Caco-2 (cell line): ENCODE results near the gene NTNG2. TPM values are rescaled to one million over a fixed set of nuclear protein-coding genes. Genes with fewer than 3 reads are reported as not detected.

ENCODE experiments used
- Bru-seq: library from RNA; stranded (reverse); fragments of 400-500 nt; gene quantifications from one replicate; lab custom pipeline; 2021; lab: Mats Ljungman, UMichigan
- BruChase-seq, 2 experiments: library from RNA; stranded (reverse); fragments of 400-500 nt; gene quantifications; one replicate each; lab custom pipeline; 2021; lab: Mats Ljungman, UMichigan
- BruUV-seq: library from RNA; stranded (reverse); fragments of 400-500 nt; replicated peaks from 2 replicates; lab custom pipeline; 2021; lab: Mats Ljungman, UMichigan
- CTCF ChIA-PET: fragments of 300-600 bp; sonication (Branson Sonifier 250); formaldehyde crosslinking; loops from one replicate; lab custom pipeline; 2022; ENCODE audit warnings: antibody characterized with exemption; lab: Charles Lee
- POLR2A ChIA-PET: fragments of 300-600 bp; sonication (Branson Sonifier 250); formaldehyde crosslinking; loops from one replicate; lab custom pipeline; 2022; ENCODE audit warnings: antibody characterized with exemption; lab: Charles Lee
- DNase-seq, 2 experiments: peaks; one replicate each; pipeline versions ENCODE4 v3.0.0 to v3.0.0-alpha.2; 2020 to 2022
- H3K27me3 ChIP-seq: replicated peaks from 2 replicates; pipeline ENCODE4 v1.6.0; 2011; ENCODE audit warnings: low read length; ENCODE audit not compliant: control insufficient read depth, insufficient read depth
- H3K36me3 ChIP-seq: 2 replicates; pipeline ENCODE4 v1.5.1; 2011; ENCODE audit warnings: low read length; ENCODE audit not compliant: control insufficient read depth, insufficient read depth
- H3K4me1 ChIP-seq: fragments of 250-450 bp; sonication (Bioruptor Pico); 2 replicates; pipeline ENCODE4 v1.5.1; 2020; ENCODE audit warnings: mild to moderate bottlenecking
- H3K4me3 ChIP-seq: 2 replicates; pipeline ENCODE4 v1.5.1; 2011; ENCODE audit warnings: low read depth, mild to moderate bottlenecking, control low read depth, low read length
- H3K9me3 ChIP-seq: fragments of 250-450 bp; sonication (Bioruptor Pico); 2 replicates; pipeline ENCODE4 v1.5.1; 2020; ENCODE audit warnings: mild to moderate bottlenecking, moderate library complexity
- H3K27ac Mint-ChIP-seq: one replicate; pipeline ENCODE4 v1.8.0; 2022; ENCODE audit warnings: mixed read lengths; ENCODE audit not compliant: unreplicated experiment
- H3K27me3 Mint-ChIP-seq: one replicate; pipeline ENCODE4 v1.8.0; 2022; ENCODE audit warnings: mixed read lengths; ENCODE audit not compliant: insufficient read depth, unreplicated experiment
- H3K36me3 Mint-ChIP-seq: one replicate; pipeline ENCODE4 v1.8.0; 2022; ENCODE audit warnings: mild to moderate bottlenecking, mixed read lengths; ENCODE audit not compliant: insufficient read depth, unreplicated experiment
- H3K4me1 Mint-ChIP-seq: one replicate; pipeline ENCODE4 v1.8.0; 2022; ENCODE audit warnings: low read depth, mixed read lengths; ENCODE audit not compliant: unreplicated experiment
- H3K4me3 Mint-ChIP-seq: one replicate; pipeline ENCODE4 v1.8.0; 2022; ENCODE audit warnings: mild to moderate bottlenecking, moderate library complexity, mixed read lengths; ENCODE audit not compliant: unreplicated experiment
- H3K9me3 Mint-ChIP-seq: one replicate; pipeline ENCODE4 v1.8.0; 2022; ENCODE audit warnings: mixed read lengths; ENCODE audit not compliant: unreplicated experiment
- intact Hi-C: fragments of 100-400 bp; cut with micrococcal nuclease; formaldehyde crosslinking; loops from one replicate; pipeline ENCODE4 v1.10.0; 2022; ENCODE audit not compliant: unreplicated experiment
- long read RNA-seq: library from polyadenylated mRNA; stranded (forward); transcript quantifications from one replicate; pipeline ENCODE4 v2.0.0, GENCODE V29; 2022
- total RNA-seq: library from RNA; stranded (reverse); gene quantifications from 2 replicates; pipeline ENCODE4 v1.2.3, GENCODE V29; 2022
- TF ChIP-seq, protein P1 (sequence below), 2 experiments: fragments of 200-600 bp in 1 of 2; IDR thresholded peaks; 1 replicate in 1 of 2; 2 replicates in 1 of 2; pipeline versions ENCODE4 v1.5.1 to v1.8.0; 2011 to 2022; ENCODE audit warnings: antibody characterized with exemption in 1 of 2, control low read depth in 1 of 2, inconsistent platforms in 1 of 2, low read depth in 1 of 2, low read length in 1 of 2, mild to moderate bottlenecking in 1 of 2, moderate library complexity in 1 of 2; ENCODE audit not compliant: insufficient read depth in 1 of 2, severe bottlenecking in 1 of 2, unreplicated experiment in 1 of 2

Gene NTNG2, protein sequence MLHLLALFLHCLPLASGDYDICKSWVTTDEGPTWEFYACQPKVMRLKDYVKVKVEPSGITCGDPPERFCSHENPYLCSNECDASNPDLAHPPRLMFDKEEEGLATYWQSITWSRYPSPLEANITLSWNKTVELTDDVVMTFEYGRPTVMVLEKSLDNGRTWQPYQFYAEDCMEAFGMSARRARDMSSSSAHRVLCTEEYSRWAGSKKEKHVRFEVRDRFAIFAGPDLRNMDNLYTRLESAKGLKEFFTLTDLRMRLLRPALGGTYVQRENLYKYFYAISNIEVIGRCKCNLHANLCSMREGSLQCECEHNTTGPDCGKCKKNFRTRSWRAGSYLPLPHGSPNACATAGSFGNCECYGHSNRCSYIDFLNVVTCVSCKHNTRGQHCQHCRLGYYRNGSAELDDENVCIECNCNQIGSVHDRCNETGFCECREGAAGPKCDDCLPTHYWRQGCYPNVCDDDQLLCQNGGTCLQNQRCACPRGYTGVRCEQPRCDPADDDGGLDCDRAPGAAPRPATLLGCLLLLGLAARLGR
- not detected in 2 replicates for total RNA-seq
- Bru-seq, nascent RNA, result not detected
- BruChase-seq, experiment 1, labeled RNA remaining after a 2-hour chase, result percentile 2 among the genes with signal in this experiment
- BruChase-seq, experiment 2, labeled RNA remaining after a 6-hour chase, result percentile 2 among the genes with signal in this experiment
- long read RNA-seq, result 0 reads

DNA sequence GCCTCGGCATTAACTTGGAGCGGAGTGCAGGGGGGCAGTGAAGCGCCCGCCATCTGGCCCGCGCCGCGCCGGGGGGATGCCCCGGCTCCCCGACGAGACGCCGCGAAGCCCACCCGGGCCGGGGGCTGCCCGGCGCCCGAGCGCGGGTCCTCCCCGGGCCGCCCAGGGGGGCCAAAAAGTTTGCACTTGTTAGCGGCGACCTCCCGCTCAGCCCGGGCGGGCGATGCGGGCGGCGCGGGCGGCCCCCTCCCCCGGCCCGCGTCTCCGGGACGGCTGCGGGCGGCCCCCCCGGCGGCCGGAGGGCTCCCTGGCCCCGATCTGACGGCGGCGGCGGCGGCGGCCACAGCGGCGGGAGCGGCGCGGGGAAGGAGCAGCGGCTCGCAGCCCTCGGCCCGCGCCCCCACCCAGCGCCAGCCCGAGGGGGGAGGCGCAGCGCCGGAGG lies at the start of gene NTNG2:
Gene NTNG2 (plus strand): TSS at position 316 of the 442 bp plus-strand sequence. CDS start 4,774 bp downstream, outside the sequence.
- Mint-ChIP-seq H3K27me3 (peaks cover 42% of the 10 kb centered on the region), H3K4me3 (peak within 1 kb of the TSS; percentile 83), H3K9me3 (no peaks in the 10 kb centered on the region), H3K4me1 (peaks cover 6% of the 10 kb centered on the region), H3K36me3 (no peaks in the 10 kb centered on the region), H3K27ac (peak within 1 kb of the TSS; percentile 9)
- DNase-seq, result no peak
- TF ChIP-seq, protein P1, sequence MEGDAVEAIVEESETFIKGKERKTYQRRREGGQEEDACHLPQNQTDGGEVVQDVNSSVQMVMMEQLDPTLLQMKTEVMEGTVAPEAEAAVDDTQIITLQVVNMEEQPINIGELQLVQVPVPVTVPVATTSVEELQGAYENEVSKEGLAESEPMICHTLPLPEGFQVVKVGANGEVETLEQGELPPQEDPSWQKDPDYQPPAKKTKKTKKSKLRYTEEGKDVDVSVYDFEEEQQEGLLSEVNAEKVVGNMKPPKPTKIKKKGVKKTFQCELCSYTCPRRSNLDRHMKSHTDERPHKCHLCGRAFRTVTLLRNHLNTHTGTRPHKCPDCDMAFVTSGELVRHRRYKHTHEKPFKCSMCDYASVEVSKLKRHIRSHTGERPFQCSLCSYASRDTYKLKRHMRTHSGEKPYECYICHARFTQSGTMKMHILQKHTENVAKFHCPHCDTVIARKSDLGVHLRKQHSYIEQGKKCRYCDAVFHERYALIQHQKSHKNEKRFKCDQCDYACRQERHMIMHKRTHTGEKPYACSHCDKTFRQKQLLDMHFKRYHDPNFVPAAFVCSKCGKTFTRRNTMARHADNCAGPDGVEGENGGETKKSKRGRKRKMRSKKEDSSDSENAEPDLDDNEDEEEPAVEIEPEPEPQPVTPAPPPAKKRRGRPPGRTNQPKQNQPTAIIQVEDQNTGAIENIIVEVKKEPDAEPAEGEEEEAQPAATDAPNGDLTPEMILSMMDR (IDR thresholded peaks at IDR 0.05; ENCODE audit: insufficient read depth in 1 of 2, low read depth in 1 of 2, low read length in 1 of 2, severe bottlenecking in 1 of 2, unreplicated experiment in 1 of 2), result no peak
- Histone ChIP-seq H3K4me1 (peaks cover 16% of the 10 kb centered on the region), H3K36me3 (no peaks in the 10 kb centered on the region), H3K4me3 (peak within 1 kb of the TSS; percentile 29), H3K9me3 (no peaks in the 10 kb centered on the region), H3K27me3 (peaks cover 4% of the 10 kb centered on the region)
- no TSS peak for BruUV-seq
- CTCF ChIA-PET, result interaction anchor here (0.7 kb wide), 1 partner anchor 210 kb away, joined by 4 read pairs; no protein-coding TSS in a partner anchor
- intact Hi-C loops, result no loop called here
- POLR2A ChIA-PET, result no interaction called here

DNA sequence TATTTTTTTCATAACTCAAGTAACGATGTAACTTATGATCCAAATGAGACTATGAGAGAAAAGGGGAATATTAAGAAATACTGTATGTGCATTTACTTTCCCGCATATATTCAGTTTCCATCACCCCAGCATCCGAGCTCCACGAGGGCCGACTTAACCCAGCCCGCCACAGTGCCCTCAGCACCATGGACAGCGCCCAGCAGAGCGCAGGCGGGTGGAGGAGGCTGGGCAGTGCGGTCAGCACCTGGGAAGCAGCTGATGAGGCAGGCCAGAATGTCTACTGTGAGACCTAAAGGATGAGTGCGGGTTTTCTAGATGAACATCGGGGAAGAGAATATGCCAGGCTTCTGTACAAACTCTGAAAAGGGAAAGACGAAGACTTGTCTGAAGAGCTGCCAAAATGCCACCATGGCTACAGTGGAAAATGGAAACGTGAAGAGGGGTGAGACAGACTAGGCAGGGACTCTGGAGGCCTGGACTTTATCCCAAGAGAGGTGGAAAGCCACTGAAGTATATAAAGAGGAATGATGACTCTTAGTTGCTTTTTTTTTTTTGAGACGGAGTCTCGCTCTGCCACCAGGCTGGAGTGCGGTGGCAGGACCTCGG lies 47.7 kb upstream of the NTNG2 start:
- no peaks in the 10 kb centered on the region for H3K4me1 ChIP-seq

More for the DNA sequence above, 47.7 kb upstream of the NTNG2 start:
- H3K4me3 ChIP-seq, result no peak overlapping the region
- ChIA-PET POLR2A (no interaction called here), CTCF (interaction anchor here (0.7 kb wide), 1 partner anchor 122 kb away, joined by 3 read pairs; no protein-coding TSS in a partner anchor)
- TF ChIP-seq, protein P1 (IDR thresholded peaks at IDR 0.05; ENCODE audit: insufficient read depth in 1 of 2, low read depth in 1 of 2, low read length in 1 of 2, severe bottlenecking in 1 of 2, unreplicated experiment in 1 of 2), result no peak
- H3K9me3 Mint-ChIP-seq, result no peaks in the 10 kb centered on the region
- no peaks in the 10 kb centered on the region for H3K9me3 ChIP-seq
- no peaks in the 10 kb centered on the region for H3K27me3 ChIP-seq
- H3K4me3 Mint-ChIP-seq, result no peak overlapping the region
- no peak overlapping the region for H3K27ac Mint-ChIP-seq
- peak; percentile 71 to 85 for DNase-seq
- H3K36me3 ChIP-seq, result no peaks in the 10 kb centered on the region
- peaks cover 28% of the 10 kb centered on the region for H3K27me3 Mint-ChIP-seq
- no peaks in the 10 kb centered on the region for H3K36me3 Mint-ChIP-seq
- no peaks in the 10 kb centered on the region for H3K4me1 Mint-ChIP-seq
- BruUV-seq, result no TSS peak
- intact Hi-C loops, result no loop called here
